ENCODE results near the gene WIPF3. TPM values are rescaled to one million over a fixed set of nuclear protein-coding genes. Genes with fewer than 3 reads are reported as not detected.
"Not testable (repeated sequence)": the region's sequence is repeated elsewhere in the genome, so short reads cannot be mapped to it uniquely, and the experiment has no call there.

The WIPF3 gene
- total RNA-seq, 1 donor from 2014 or later: not detected

GRCh38 chr7:29948587-29948986, 142.3 kb downstream of the WIPF3 start:
- intact Hi-C loops (cut with micrococcal nuclease): no loop called here

- intact Hi-C loops (cut with micrococcal nuclease): loop anchor here (10.0 kb wide), 1 partner anchor 114 kb away; no protein-coding TSS in a partner anchor
Observed at GRCh38 chr7:29950480-29950879, 144.2 kb downstream of the WIPF3 start.

GRCh38 chr7:29951206-29951605, 144.9 kb downstream of the WIPF3 start:
- intact Hi-C loops (cut with micrococcal nuclease): loop anchor here (10.0 kb wide), 1 partner anchor 114 kb away; no protein-coding TSS in a partner anchor

- intact Hi-C loops (cut with micrococcal nuclease): loop anchor here (10.0 kb wide), 1 partner anchor 111 kb away; no protein-coding TSS in a partner anchor
Observed at GRCh38 chr7:29953726-29954347, 147.5 kb downstream of the WIPF3 start.

GRCh38 chr7:29955075-29955792, 148.9 kb downstream of the WIPF3 start:
- intact Hi-C loops (cut with micrococcal nuclease): loop anchor here (10.0 kb wide), 1 partner anchor 110 kb away; no protein-coding TSS in a partner anchor

GRCh38 chr7:29955799-29956486, 149.6 kb downstream of the WIPF3 start:
- intact Hi-C loops (cut with micrococcal nuclease): loop anchor here (10.0 kb wide), 1 partner anchor 109 kb away; no protein-coding TSS in a partner anchor

- intact Hi-C loops (cut with micrococcal nuclease): loop anchor here (10.0 kb wide), 1 partner anchor 108 kb away; no protein-coding TSS in a partner anchor
Observed at GRCh38 chr7:29956487-29956836, 150.2 kb downstream of the WIPF3 start.

GRCh38 chr7:29957521-29958310, 151.4 kb downstream of the WIPF3 start:
- intact Hi-C loops (cut with micrococcal nuclease): loop anchor here (10.0 kb wide), 1 partner anchor 107 kb away; no protein-coding TSS in a partner anchor

GRCh38 chr7:29958667-29959358, 152.5 kb downstream of the WIPF3 start:
- intact Hi-C loops (cut with micrococcal nuclease): loop anchor here (10.0 kb wide), 1 partner anchor 106 kb away; no protein-coding TSS in a partner anchor

GRCh38 chr7:29961611-29962010, 155.3 kb downstream of the WIPF3 start:
- intact Hi-C loops (cut with micrococcal nuclease): not testable (repeated sequence)

- intact Hi-C loops (cut with micrococcal nuclease): no loop called here
Observed at GRCh38 chr7:29962035-29962434, 155.7 kb downstream of the WIPF3 start.

- intact Hi-C loops (cut with micrococcal nuclease): no loop called here
Observed at GRCh38 chr7:29965030-29965429, 158.7 kb downstream of the WIPF3 start.

Other genes with a start within 250 kb of the WIPF3 start
- not detected in 2 replicates for gene PRR15, start 242.7 kb upstream of the WIPF3 start, total RNA-seq
- 0.48 and 0.86 TPM in 2 replicates for gene SCRN1, start 183.3 kb downstream of the WIPF3 start, total RNA-seq
- 7.7 and 8.6 TPM in 2 replicates for gene FKBP14, start 220.2 kb downstream of the WIPF3 start, total RNA-seq
- 6.5 and 8.4 TPM in 2 replicates for gene PLEKHA8, start 221.9 kb downstream of the WIPF3 start, total RNA-seq